ENCODE results near the gene ANO8. TPM values are rescaled to one million over a fixed set of nuclear protein-coding genes. Genes with fewer than 3 reads are reported as not detected.
A peak's percentile ranks its signal among the peaks of the same experiment; 100 is the strongest.

ANO8 gene
- total RNA-seq, 2 experiments from 2014 or later: 19.5 to 23.1 TPM

GRCh38 chr19:17357724-17358123, 23.1 kb upstream of the ANO8 start:
- Mint-ChIP-seq H3K27me3 (peaks cover 5% of the 10 kb centered on the region), H3K4me3 (no peak overlapping the region), H3K27ac (no peak overlapping the region), H3K36me3 (no peaks in the 10 kb centered on the region), H3K4me1 (no peaks in the 10 kb centered on the region), H3K9me3 (no peaks in the 10 kb centered on the region)
- ATAC-seq (ENCODE audit: low read depth): no peak
- POLR2A ChIA-PET: no interaction called here
- DNase-seq: no peak

GRCh38 chr19:17357078-17357666, 22.5 kb upstream of the ANO8 start:
- H3K27me3 Mint-ChIP-seq: peaks cover 2% of the 10 kb centered on the region
- POLR2A ChIA-PET: no interaction called here
- no peak overlapping the region for H3K4me3 Mint-ChIP-seq
- no peaks in the 10 kb centered on the region for H3K36me3 Mint-ChIP-seq
- no peaks in the 10 kb centered on the region for H3K9me3 Mint-ChIP-seq
- no peak overlapping the region for H3K27ac Mint-ChIP-seq
- DNase-seq (no peak), ATAC-seq (ENCODE audit: low read depth) (no peak)
- no peaks in the 10 kb centered on the region for H3K4me1 Mint-ChIP-seq

GRCh38 chr19:17353386-17353785, 18.7 kb upstream of the ANO8 start:
- Mint-ChIP-seq H3K9me3 (no peaks in the 10 kb centered on the region), H3K27me3 (peaks cover 29% of the 10 kb centered on the region), H3K36me3 (no peaks in the 10 kb centered on the region), H3K27ac (no peak overlapping the region), H3K4me1 (peaks cover 16% of the 10 kb centered on the region), H3K4me3 (no peak overlapping the region)
- DNase-seq (no peak), ATAC-seq (ENCODE audit: low read depth) (no peak)
- POLR2A ChIA-PET: no interaction called here

DNA sequence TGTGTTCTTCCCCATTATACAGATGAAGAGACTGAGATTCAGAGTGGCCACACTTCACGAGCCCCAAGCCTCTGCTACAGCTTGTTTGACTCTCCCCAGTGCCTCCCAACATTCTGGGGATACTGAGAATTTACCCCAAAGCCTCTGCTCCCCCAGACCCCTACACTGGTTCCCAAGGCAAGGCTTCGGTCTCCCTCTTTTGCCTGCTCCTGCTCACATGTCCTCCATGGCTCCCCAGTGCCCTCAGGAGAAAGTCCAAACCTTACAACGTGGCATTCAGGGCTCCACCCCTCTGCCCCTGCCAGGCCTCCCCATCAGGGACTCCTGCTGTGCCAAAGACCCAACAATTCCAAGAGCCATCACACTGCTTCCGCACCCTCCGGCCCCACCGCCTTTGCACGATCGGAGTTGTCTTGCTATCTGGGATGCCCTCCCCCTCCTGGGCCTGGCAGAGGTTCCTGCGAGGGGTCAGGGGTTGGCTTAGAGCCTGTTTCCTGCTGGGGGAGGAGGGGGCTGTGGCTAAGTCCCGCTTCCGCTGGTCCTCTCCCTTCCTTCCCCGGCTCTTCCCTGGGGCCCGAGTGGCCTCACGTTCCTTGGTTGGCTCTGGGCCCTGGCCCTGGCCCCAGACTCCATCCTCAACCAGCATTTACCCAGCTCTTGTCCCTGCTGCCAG, 18.1 kb upstream of the ANO8 start:
- Mint-ChIP-seq H3K27me3 (peaks cover 32% of the 10 kb centered on the region), H3K27ac (no peak overlapping the region), H3K4me3 (no peak overlapping the region), H3K4me1 (peaks cover 16% of the 10 kb centered on the region), H3K36me3 (no peaks in the 10 kb centered on the region), H3K9me3 (no peaks in the 10 kb centered on the region)
- no peak for DNase-seq
- ATAC-seq (ENCODE audit: low read depth): no peak
- POLR2A ChIA-PET: no interaction called here

GRCh38 chr19:17351815-17352435, 17.3 kb upstream of the ANO8 start:
- ATAC-seq (ENCODE audit: low read depth) (no peak), DNase-seq (no peak)
- Mint-ChIP-seq H3K27ac (peak overlapping the region; percentile 42), H3K4me3 (peak overlapping the region; percentile 39), H3K36me3 (no peaks in the 10 kb centered on the region), H3K9me3 (no peaks in the 10 kb centered on the region), H3K27me3 (peaks cover 32% of the 10 kb centered on the region), H3K4me1 (peaks cover 19% of the 10 kb centered on the region)
- POLR2A ChIA-PET: no interaction called here

DNA sequence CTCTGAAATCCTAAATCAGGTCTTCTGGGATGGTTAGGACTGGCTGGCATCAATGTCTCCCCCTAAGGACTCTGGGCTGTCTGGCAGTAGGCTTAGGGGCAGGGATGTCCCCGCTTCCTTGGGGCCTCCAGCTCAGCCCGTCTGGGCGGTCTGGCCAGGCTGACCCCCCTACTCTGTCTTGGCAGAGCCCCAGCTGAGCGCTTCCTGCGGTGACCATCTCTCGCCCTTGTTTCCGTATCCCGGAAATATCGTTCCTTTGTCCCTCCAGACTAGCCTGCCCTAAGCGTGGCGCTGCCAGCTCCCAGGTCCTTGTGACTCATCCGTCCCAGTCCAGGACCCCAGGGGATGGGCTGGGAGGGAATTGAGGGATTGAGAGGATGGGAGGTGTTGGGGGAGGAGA, 14.0 kb upstream of the ANO8 start:
- Mint-ChIP-seq H3K9me3 (no peaks in the 10 kb centered on the region), H3K4me3 (peak overlapping the region; percentile 39), H3K27me3 (peaks cover 32% of the 10 kb centered on the region), H3K36me3 (no peaks in the 10 kb centered on the region), H3K4me1 (peaks cover 28% of the 10 kb centered on the region), H3K27ac (no peak overlapping the region)
- ATAC-seq (ENCODE audit: low read depth) (no peak), DNase-seq (no peak)
- POLR2A ChIA-PET: interaction anchor here (0.6 to 0.7 kb wide), 2 partner anchors 11 to 42 kb away, joined by 3 read pairs; no protein-coding TSS in a partner anchor

DNA sequence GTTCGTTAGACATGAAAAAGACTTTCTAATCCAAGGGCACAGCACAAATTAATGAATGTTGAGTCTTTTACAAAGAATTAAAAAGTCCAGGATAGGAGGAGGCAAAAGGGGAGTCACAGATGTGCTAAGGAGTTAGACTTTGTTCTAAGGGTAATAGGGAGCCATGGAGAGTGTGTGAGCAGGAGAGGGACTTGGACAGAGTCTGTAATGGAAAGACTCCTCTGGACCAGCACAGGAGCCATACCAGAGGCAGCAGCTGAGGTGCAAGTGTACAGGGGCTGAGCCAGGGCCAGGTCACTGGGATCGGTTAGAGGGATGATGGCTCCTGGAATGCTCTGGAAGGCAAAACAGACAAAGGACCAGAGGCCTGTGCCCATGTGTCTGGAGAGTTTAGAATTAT, 13.2 kb upstream of the ANO8 start:
- POLR2A ChIA-PET: no interaction called here
- H3K27me3 Mint-ChIP-seq: peaks cover 32% of the 10 kb centered on the region
- H3K4me1 Mint-ChIP-seq: peaks cover 28% of the 10 kb centered on the region

DNA sequence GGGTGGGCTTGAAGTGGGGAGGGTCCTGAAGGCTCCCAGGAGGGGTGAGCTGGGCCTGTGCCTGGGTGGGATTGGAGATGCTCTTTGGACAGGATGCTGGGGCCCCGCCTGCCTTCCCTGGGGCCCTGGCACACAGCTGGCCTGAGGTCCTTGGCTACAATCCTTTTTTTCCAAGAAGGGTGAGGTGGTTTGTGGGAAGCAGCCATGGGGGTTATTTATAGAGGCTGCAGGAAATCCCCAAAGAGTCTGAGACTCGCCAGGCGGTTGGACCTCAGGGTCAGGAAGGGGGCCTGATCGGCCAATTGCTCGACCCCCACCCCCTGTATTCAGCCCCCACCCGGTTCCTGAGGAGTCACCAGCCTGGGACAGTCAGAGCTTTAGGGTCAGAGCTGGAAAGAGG, 12.7 kb upstream of the ANO8 start:
- Mint-ChIP-seq H3K27ac (no peak overlapping the region), H3K9me3 (no peaks in the 10 kb centered on the region), H3K4me1 (peaks cover 28% of the 10 kb centered on the region), H3K27me3 (peaks cover 32% of the 10 kb centered on the region), H3K4me3 (no peak overlapping the region), H3K36me3 (no peaks in the 10 kb centered on the region)
- no peak for ATAC-seq (ENCODE audit: low read depth)
- POLR2A ChIA-PET: interaction anchor here (1.2 kb wide), 1 partner anchor 35 kb away, joined by 4 read pairs; no protein-coding TSS in a partner anchor
- no peak for DNase-seq

More for the DNA sequence above, 13.2 kb upstream of the ANO8 start:
- ATAC-seq (ENCODE audit: low read depth) (no peak), DNase-seq (no peak)
- Mint-ChIP-seq H3K9me3 (no peaks in the 10 kb centered on the region), H3K27ac (no peak overlapping the region), H3K36me3 (no peaks in the 10 kb centered on the region), H3K4me3 (no peak overlapping the region)

DNA sequence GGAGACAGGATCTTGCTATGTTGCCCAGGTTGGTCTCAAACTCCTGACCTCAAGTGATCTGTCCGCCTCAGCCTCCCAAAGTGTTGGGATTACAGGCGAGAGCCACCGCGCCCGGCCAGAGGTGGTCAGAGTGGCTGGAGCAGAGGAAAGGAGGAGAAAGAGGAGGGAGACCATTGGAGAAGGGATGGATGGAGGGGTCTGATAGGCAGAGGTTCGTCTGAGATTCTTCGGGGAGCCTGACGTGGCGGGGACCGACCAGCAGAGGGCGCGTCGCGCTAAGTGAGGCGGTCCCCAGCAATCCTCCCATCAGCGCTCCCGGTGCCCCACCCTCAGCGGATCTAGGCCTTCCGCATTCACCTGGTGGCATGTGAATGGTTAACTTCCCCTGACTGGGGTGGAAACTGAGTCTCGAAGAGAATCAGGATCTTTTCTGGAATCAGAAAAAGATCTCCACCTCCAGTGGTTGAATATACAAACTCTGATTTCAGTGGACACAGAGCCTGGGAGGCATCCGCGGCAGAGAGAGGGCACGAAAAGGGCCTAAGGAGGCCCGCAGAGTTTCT, 11.5 kb upstream of the ANO8 start:
- Mint-ChIP-seq H3K9me3 (no peaks in the 10 kb centered on the region), H3K27ac (peak overlapping the region; percentile 70), H3K4me3 (no peak overlapping the region), H3K4me1 (peaks cover 20% of the 10 kb centered on the region), H3K36me3 (no peaks in the 10 kb centered on the region), H3K27me3 (peaks cover 27% of the 10 kb centered on the region)
- peak; percentile 88 for DNase-seq
- peak; percentile 95 for ATAC-seq (ENCODE audit: low read depth)
- POLR2A ChIA-PET: interaction anchor here (0.7 to 1.2 kb wide), 3 partner anchors 37 to 73 kb away, joined by 3 to 4 read pairs (median 4); no protein-coding TSS in a partner anchor

GRCh38 chr19:17341845-17342244, 7.2 kb upstream of the ANO8 start:
- Mint-ChIP-seq H3K4me3 (no peak overlapping the region), H3K4me1 (peaks cover 16% of the 10 kb centered on the region), H3K36me3 (no peaks in the 10 kb centered on the region), H3K27me3 (no peaks in the 10 kb centered on the region), H3K9me3 (no peaks in the 10 kb centered on the region), H3K27ac (no peak overlapping the region)
- DNase-seq (no peak), ATAC-seq (ENCODE audit: low read depth) (no peak)
- POLR2A ChIA-PET: interaction anchor here (0.5 kb wide), 1 partner anchor 13 kb away, joined by 3 read pairs; no protein-coding TSS in a partner anchor

DNA sequence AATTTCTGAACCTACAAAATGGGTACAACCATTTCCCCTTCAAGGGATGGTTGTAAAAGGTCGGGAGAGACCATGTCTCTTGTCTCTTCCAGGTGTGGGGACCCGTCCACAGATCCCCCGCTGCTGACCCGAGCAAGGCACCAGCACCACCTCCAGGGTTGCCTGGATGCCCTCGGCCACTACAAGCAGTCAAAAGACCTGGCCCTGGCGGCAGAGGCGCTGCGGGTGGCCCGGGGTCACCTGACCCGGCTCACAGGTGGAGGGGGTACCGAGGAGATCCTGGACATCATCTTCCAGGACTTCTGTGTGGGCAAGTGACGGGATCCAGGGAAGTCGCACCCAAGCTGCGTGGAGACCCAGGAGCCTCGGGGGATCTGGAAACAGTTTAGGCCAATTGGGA, 6.7 kb upstream of the ANO8 start:
- H3K36me3 Mint-ChIP-seq: no peaks in the 10 kb centered on the region
- ATAC-seq (ENCODE audit: low read depth): no peak
- peaks cover 16% of the 10 kb centered on the region for H3K4me1 Mint-ChIP-seq
- POLR2A ChIA-PET: no interaction called here
- H3K27ac Mint-ChIP-seq: no peak overlapping the region
- no peak overlapping the region for H3K4me3 Mint-ChIP-seq
- H3K9me3 Mint-ChIP-seq: no peaks in the 10 kb centered on the region
- DNase-seq: no peak
- no peaks in the 10 kb centered on the region for H3K27me3 Mint-ChIP-seq

DNA sequence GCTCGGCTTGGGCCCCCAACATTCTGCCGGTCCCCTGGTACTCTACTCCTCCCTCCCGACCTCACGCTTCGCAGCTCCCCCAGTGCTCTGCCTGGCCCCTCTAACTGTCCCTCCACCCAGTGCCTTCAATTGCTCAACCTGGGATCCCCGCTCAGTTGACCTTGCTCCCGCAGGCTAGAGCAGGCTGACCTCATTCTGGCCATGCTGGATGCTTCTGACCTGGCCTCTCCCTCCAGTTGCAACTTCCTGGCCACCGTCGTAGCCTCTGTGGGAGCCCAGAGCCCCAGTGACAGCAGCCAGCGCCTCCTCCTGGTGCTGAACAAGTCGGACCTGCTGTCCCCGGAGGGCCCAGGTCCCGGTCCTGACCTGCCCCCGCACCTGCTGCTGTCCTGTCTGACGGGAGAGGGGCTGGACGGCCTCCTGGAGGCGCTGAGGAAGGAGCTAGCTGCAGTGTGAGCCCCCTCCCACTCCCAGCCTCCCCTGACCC, 6.3 kb upstream of the ANO8 start:
- no peak for ATAC-seq (ENCODE audit: low read depth)
- Mint-ChIP-seq H3K27ac (no peak overlapping the region), H3K4me1 (peaks cover 13% of the 10 kb centered on the region), H3K36me3 (no peaks in the 10 kb centered on the region), H3K9me3 (no peaks in the 10 kb centered on the region), H3K4me3 (no peak overlapping the region), H3K27me3 (no peaks in the 10 kb centered on the region)
- POLR2A ChIA-PET: no interaction called here
- DNase-seq: no peak

DNA sequence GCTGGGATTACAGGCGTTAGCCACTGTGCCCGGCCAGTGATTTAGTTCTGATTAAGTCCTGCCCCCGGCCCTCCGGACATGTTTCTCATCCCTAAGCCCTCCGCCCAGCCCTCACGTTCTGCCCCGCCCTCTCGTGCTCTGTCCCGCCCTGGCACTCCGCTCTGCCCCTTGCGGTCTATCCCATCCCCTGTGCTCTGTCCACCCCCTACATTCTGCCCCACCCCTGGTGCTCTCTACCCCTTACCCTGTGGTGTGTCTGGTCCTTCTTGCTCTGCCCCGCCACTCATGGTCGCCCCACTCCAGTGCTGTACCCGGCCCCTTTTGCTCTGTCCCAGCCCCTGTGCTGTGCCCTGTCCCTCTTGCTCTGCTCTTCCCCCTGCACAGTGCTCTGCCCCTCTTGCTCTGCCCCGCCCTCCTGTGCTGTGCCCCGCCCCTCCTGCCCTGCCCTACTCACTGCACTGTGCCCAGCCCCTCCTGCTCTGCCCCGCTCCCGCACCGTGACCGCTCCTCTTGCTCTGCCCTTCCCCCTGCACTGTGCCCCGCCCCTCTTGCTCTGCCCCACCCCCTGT, 5.7 kb upstream of the ANO8 start:
- Mint-ChIP-seq H3K9me3 (no peaks in the 10 kb centered on the region), H3K4me1 (peaks cover 13% of the 10 kb centered on the region), H3K4me3 (no peak overlapping the region), H3K27me3 (no peaks in the 10 kb centered on the region), H3K27ac (no peak overlapping the region), H3K36me3 (no peaks in the 10 kb centered on the region)
- POLR2A ChIA-PET: no interaction called here
- no peak for DNase-seq
- no peak for ATAC-seq (ENCODE audit: low read depth)

All from activated naive CD8-positive, alpha-beta T cell treated with anti-CD3 and anti-CD28 coated beads, Interleukin-2, amount 10 ng/mL, durations not matched to agents 7 days and 5 days (primary cell).